Activated CD4-positive, CD25-positive, alpha-beta regulatory T cell treated with anti-CD3 and anti-CD28 coated beads, Interleukin-2, amount 50 U/mL, for 72 hours (primary cell): Measurements from ENCODE around the gene HIVEP2.

Experiments
- DNase-seq: peaks from one replicate; pipeline ENCODE4 v3.0.0; 2021

Gene HIVEP2

DNA sequence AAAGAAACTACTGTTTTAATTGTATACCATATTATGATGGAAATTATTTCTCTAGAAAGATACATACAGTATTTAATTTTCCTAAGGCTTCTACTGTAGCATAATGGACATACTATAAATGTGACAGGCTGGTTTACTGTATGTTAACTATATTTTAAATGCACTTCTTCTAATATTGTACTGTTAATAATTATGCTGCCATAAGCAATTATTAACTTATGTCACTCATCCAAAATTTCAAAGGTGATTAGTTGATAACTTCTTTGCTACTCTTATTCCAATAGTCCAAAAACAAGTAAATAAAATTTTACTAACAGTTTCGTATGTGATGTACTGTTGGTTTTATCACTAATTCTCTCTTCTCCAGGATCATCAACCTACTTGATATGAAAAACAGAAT lies 28.1 kb downstream of the HIVEP2 start:
- DNase-seq = no peak

DNA sequence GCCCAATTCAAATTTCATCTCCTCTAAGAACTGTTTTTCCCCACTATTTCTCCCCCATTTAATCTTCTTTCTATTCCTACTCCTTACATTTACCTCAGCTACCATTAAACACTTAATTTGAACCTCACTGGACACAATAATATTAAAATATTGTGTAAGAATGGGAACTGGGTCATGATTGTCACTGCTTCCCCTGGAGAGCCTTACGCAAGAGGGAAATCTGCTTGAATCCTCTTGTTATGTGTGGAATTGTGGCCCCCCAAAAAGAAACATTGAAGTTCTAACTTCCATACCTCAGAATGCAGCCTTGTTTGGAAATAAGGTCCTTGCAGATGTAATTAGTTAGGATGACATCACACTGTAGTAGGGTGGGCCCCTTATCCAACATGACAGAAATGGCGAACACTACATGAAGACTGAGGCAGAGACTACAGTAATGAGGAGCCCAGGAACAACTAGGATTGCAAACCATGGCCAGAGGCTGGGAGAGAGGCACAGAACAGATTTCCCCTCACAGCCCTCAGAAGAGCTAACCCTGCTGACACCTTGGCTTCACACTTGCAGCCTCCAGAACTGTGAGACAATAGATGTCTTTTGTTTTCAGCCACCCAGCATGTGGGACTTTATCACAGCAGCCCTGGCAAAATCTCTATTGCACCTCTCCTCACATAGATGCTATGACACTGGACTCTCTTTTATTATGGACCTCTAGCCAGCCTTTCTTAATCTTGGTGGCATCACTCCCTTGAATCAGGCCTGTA lies 29.9 kb downstream of the HIVEP2 start:
- no peak for DNase-seq

GRCh38 chr6:142914369-142914768 lies 30.6 kb downstream of the HIVEP2 start:
- DNase-seq = no peak

DNA sequence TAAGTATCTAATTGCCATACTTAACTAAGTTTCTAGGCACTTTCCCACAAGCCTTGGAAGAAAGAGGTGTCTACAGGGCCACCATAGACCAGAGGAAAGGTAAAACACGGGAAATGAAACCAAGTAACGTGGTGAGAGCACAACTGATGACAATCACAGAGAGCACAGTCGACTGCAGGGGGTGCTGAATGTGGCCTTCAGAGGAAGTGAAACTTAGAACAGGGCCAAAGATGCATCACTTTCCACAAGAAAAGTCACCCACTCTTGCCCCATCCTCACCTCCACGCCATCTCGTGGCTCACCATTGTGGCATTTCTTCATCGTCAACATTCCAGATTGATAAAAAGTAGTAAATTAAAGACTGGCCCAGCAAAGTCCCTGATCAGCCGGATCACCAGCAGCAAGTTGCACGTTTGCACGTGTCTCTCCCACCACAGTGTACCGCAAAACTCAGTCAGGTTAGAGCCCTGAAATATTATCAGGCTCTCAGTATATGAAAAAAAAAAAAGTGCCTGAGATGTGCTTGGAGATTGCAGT lies 31.4 kb downstream of the HIVEP2 start:
- DNase-seq = peak; percentile 57

GRCh38 chr6:142913036-142913510 lies 31.9 kb downstream of the HIVEP2 start:
- no peak for DNase-seq

GRCh38 chr6:142912125-142912524 lies 32.9 kb downstream of the HIVEP2 start:
- DNase-seq = no peak

DNA sequence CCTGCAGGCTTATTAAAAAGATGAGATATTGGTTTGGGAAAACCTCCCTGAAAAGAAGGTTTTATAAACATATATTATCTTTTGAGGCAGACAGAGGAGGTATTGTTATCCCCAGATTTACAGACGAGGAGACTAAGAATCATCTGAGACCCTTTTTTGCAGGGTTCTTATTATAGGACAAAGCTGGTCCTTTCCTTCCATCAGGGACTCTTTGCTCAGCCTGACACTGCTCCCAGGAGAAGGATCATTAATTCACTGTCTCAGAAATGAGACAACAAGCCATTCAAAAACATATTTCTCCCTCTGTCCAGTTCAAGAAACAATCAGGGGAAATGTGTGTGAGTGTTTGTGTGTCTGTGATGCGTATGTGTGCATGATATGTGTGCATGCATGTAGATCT lies 33.5 kb downstream of the HIVEP2 start:
- no peak for DNase-seq

DNA sequence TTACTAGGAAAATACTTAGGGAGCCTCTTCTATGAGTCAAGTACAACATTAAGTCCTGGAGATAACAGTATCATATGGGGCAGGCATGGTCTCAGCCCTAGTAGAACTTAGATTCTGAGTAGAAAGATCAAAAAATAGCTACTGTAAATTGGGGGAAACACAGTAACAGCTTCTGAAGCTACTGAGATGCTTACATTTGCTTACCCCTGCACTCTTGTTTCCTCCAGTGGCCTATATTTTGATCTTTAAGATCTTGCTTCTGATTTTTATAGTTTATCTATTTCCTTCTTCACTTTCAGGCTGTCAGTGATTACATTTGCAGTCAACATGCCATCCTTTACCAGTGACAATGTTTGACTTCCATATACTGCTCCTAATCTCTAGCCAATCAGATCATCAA lies 35.3 kb downstream of the HIVEP2 start:
- no peak for DNase-seq

GRCh38 chr6:142908235-142908634 lies 36.7 kb downstream of the HIVEP2 start:
- DNase-seq = no peak

DNA sequence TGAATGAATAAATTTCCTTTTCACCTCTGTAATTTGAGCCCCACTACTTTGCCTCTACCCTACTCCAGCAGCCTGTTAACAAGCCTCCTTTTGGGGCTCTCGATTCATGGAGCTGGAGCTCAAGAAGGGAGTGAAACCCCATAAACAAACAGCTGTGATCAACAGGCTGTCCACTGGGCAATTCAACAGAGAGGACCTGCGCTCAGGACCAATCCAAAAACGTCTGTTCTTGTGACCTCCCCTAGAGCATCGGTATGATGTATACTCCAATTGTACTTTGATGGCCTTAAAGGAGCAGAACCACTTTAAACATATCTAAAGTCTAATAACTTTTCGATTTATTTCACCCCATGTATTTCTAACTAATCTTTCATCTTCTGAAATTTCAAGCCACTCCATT lies 37.4 kb downstream of the HIVEP2 start:
- no peak for DNase-seq

DNA sequence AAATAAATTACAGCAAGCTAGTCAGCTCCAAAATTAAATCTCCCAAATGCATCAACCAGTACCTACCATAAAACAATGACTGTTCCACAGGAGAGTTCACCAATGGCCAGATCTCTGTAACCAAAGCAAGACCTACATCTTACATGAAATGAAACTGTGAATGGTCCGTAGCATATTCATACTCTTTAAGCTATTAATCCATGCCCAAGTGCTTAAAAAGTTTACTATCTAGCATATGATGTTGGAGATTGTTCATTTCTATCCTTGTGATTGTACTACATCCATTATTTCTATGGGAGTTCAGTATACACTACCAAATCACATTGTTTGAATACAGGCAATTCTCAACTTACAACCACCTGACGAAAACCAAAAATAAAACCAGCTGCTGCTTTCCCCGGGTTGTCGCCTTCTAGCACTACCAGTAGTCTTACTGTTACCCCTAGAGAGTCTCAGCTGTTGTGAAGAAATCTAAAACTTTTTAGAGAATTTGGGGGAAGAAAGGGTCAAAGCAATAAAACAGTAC lies 38.0 kb downstream of the HIVEP2 start:
- no peak for DNase-seq

DNA sequence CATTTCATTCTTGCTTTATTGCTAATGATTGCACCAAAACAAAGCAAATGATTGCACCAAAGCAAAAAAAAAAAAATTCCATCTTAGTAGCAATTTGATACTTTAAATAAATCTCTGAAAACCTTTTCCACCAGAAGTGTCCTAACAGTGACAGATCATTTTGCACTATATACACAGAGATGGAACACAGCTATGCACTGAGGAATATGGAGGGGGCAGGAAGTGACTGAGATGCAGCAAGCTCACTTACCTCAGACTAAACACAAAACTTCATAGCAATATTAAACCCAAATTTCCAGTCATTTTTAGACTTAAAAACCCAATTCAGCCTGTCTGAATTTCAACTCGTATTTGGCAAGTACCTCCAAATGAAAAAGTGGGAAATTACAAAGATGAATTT lies 41.2 kb downstream of the HIVEP2 start:
- no peak for DNase-seq

DNA sequence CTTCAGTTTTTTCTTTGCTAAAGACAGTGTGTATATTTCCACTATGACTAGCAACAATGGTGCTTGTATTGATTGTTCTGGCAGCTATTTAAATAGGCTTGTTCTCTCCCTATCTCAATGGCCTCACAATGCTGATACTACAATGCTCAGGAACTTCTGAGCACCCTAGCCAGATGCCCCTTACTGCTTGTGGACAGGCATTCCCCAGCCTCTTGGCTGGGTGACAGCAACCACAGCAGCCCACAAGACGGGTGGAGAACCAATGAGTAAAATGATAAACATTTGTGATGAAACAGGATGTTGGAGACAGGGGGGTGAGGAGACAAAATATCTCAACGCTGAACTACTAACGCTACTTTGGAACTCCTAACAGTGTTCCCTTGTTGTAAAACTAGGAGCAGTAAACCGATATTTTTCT lies 42.3 kb downstream of the HIVEP2 start:
- DNase-seq = peak; percentile 50

- no peak for DNase-seq
Observed at GRCh38 chr6:142901611-142902010, 43.4 kb downstream of the HIVEP2 start.

GRCh38 chr6:142900227-142900971 lies 44.6 kb downstream of the HIVEP2 start:
- no peak for DNase-seq

GRCh38 chr6:142898927-142899895 lies 45.8 kb downstream of the HIVEP2 start:
- no peak for DNase-seq

GRCh38 chr6:142897659-142898058 lies 47.3 kb downstream of the HIVEP2 start:
- no peak for DNase-seq

- DNase-seq = no peak
Observed at GRCh38 chr6:142896732-142897131, 48.2 kb downstream of the HIVEP2 start.

GRCh38 chr6:142893088-142893487 lies 51.9 kb downstream of the HIVEP2 start:
- DNase-seq = no peak

GRCh38 chr6:142892254-142893021 lies 52.5 kb downstream of the HIVEP2 start:
- DNase-seq = no peak

DNA sequence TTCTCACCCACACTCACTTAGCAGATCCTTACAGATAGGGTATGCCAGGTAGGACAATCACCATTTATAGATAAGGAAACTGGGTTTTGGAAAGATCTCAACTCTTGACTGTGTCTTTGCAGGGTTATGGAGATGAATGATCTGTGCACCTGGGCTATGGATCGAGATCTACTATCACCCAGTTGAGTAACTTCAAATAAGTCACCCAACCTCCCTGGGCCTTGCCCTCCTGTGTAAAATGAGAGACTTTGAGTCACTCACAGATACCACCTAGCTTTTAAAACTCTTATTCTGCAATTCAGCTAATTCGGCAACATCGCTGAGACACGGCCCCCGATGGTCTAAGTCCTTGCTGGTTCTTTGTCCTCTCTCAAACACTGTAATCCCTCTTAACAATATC lies 53.5 kb downstream of the HIVEP2 start:
- DNase-seq = no peak

DNA sequence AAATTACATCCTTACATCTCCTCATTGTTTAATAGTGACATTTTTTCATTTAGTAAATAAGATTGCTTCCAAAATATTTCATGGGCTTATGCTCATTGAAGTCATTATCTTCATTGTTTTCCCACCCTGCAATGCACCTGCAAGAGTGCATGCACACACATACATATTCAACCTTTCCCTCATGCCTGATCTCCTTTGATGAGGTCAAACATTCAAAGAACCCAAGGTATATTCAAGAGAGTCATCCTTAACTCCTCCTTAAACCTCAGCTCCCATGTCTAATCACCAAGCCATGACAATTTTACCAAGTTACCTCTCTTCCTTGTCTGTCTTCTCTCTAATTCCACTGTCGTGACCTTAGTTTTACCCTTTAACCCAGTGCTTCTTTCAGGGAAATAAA lies 56.5 kb downstream of the HIVEP2 start:
- no peak for DNase-seq
